Endodermal cell (in vitro differentiated cells): Measurements from ENCODE around the gene LARP4B. TPM values are rescaled to one million over a fixed set of nuclear protein-coding genes. Genes with fewer than 3 reads are reported as not detected.

Experiments
- DNase-seq: peaks from one replicate; pipeline ENCODE4 v3.0.0-alpha.2; 2017
- H3K27ac ChIP-seq: 2 replicates; pipeline ENCODE4 v1.5.1; 2013; ENCODE audit warnings: mild to moderate bottlenecking, low read depth, low read length, moderate library complexity
- H3K27me3 ChIP-seq: 2 replicates; pipeline ENCODE4 v1.6.1; 2013; ENCODE audit warnings: mild to moderate bottlenecking, low read length, moderate library complexity; ENCODE audit not compliant: insufficient read depth, control insufficient read depth, poor library complexity, severe bottlenecking
- H3K36me3 ChIP-seq: 2 replicates; pipeline ENCODE4 v1.7.0; 2013; ENCODE audit warnings: mild to moderate bottlenecking, low read length, moderate library complexity; ENCODE audit not compliant: control insufficient read depth, insufficient read depth
- H3K4me1 ChIP-seq: one replicate; pipeline ENCODE4 v1.7.0; 2013; ENCODE audit warnings: low read length; ENCODE audit not compliant: control insufficient read depth, insufficient read depth
- H3K4me3 ChIP-seq: 2 replicates; pipeline ENCODE4 v1.5.1; 2013; ENCODE audit warnings: mild to moderate bottlenecking, low read length, moderate library complexity
- H3K9ac ChIP-seq: 2 replicates; pipeline ENCODE4 v1.6.1; 2013; ENCODE audit warnings: mild to moderate bottlenecking, low read length, moderate library complexity; ENCODE audit not compliant: poor library complexity, severe bottlenecking; ENCODE audit errors: extremely low read depth
- H3K9me3 ChIP-seq: 2 replicates; pipeline ENCODE4 v1.6.1; 2013; ENCODE audit warnings: mild to moderate bottlenecking, low read length, moderate library complexity; ENCODE audit not compliant: control insufficient read depth
- H3K27ac Mint-ChIP-seq: 2 replicates; pipeline ENCODE4 v1.8.0; 2020; ENCODE audit warnings: mixed read lengths
- H3K27me3 Mint-ChIP-seq: 2 replicates; pipeline ENCODE4 v1.8.0; 2021; ENCODE audit warnings: mild to moderate bottlenecking, mixed read lengths; ENCODE audit not compliant: insufficient read depth
- H3K36me3 Mint-ChIP-seq: 2 replicates; pipeline ENCODE4 v1.8.0; 2020; ENCODE audit warnings: low read depth, mixed read lengths
- H3K4me1 Mint-ChIP-seq: 2 replicates; pipeline ENCODE4 v1.8.0; 2020; ENCODE audit warnings: mixed read lengths
- H3K4me3 Mint-ChIP-seq: 2 replicates; pipeline ENCODE4 v1.8.0; 2020; ENCODE audit warnings: mild to moderate bottlenecking, moderate library complexity, mixed read lengths
- H3K9me3 Mint-ChIP-seq: 2 replicates; pipeline ENCODE4 v1.8.0; 2020; ENCODE audit warnings: mild to moderate bottlenecking, mixed read lengths
- CTCF ChIP-seq: fragments of 200-600 bp; sonication (generic); conservative IDR thresholded peaks from 2 replicates; pipeline ENCODE4 v1.5.0; 2021; ENCODE audit warnings: antibody characterized with exemption, mild to moderate bottlenecking
- WGBS, 2 experiments: methylation state at CpG; one replicate each; pipeline versions ENCODE4 v1.1.5 to v1.1.7; 2013; ENCODE audit warnings: missing lambda C conversion rate in 2 of 2, mixed read lengths in 1 of 2; ENCODE audit not compliant: insufficient coverage in 1 of 2, insufficient read length in 1 of 2; 5-methylcytosine and 5-hydroxymethylcytosine counted together
- total RNA-seq, 2 donors: library from RNA; stranded (reverse); fragmentation: NEBNext Ultra II Directional in 1 of 2; extraction: Animal tissue kit (Norgen Biotek cat#: 25700) in 1 of 2; gene quantifications; 2 replicates in 1 of 2; 3 replicates in 1 of 2; pipeline ENCODE4 v1.2.1, GENCODE V29; 2021

The LARP4B gene
- total RNA-seq, 2 donors from 2014 or later: 94.1 to 94.3 TPM

- Histone ChIP-seq H3K27ac (no peak overlapping the region), H3K9me3 (peaks cover 6% of the 10 kb centered on the region), H3K36me3 (peaks cover 36% of the 10 kb centered on the region), H3K9ac (no peak overlapping the region), H3K4me1 (no peaks in the 10 kb centered on the region), H3K4me3 (no peak overlapping the region), H3K27me3 (no peaks in the 10 kb centered on the region)
- Mint-ChIP-seq H3K9me3 (peaks cover 14% of the 10 kb centered on the region), H3K4me1 (no peaks in the 10 kb centered on the region), H3K27ac (peak overlapping the region; percentile 39), H3K4me3 (no peak overlapping the region), H3K36me3 (peaks cover 44% of the 10 kb centered on the region), H3K27me3 (no peaks in the 10 kb centered on the region)
- 92 to 95% methylated on average over 17 to 20 of the region's 20 CpGs for WGBS, 2 experiments
- DNase-seq: peak; percentile 48
- TF ChIP-seq CTCF: no peak
Observed at GRCh38 chr10:804191-804781, 127.2 kb downstream of the LARP4B start.

GRCh38 chr10:803041-803741, 128.3 kb downstream of the LARP4B start:
- Mint-ChIP-seq H3K4me1 (no peaks in the 10 kb centered on the region), H3K9me3 (peaks cover 25% of the 10 kb centered on the region), H3K27ac (no peak overlapping the region), H3K4me3 (no peak overlapping the region), H3K27me3 (no peaks in the 10 kb centered on the region), H3K36me3 (peaks cover 45% of the 10 kb centered on the region)
- WGBS, 2 experiments: 92 to 96% methylated on average over 12 to 25 of the region's 25 CpGs
- Histone ChIP-seq H3K9me3 (peaks cover 17% of the 10 kb centered on the region), H3K27ac (no peak overlapping the region), H3K27me3 (no peaks in the 10 kb centered on the region), H3K36me3 (peaks cover 30% of the 10 kb centered on the region), H3K4me3 (no peak overlapping the region), H3K4me1 (no peaks in the 10 kb centered on the region), H3K9ac (no peak overlapping the region)
- TF ChIP-seq CTCF: no peak
- DNase-seq: peak; percentile 54

- H3K27ac Mint-ChIP-seq: no peak overlapping the region
- TF ChIP-seq CTCF: no peak
- H3K4me1 ChIP-seq: no peaks in the 10 kb centered on the region
- H3K4me3 Mint-ChIP-seq: no peak overlapping the region
- 90% methylated on average over 9 of the region's 9 CpGs; no CpG with 5 or more reads in 1 of the 2 experiments for WGBS, 2 experiments
- peaks cover 24% of the 10 kb centered on the region for H3K9me3 ChIP-seq
- H3K36me3 Mint-ChIP-seq: peaks cover 45% of the 10 kb centered on the region
- H3K9me3 Mint-ChIP-seq: peaks cover 32% of the 10 kb centered on the region
- H3K4me1 Mint-ChIP-seq: no peaks in the 10 kb centered on the region
- DNase-seq: peak; percentile 44
- H3K4me3 ChIP-seq: no peak overlapping the region
- H3K27ac ChIP-seq: no peak overlapping the region
- H3K36me3 ChIP-seq: peaks cover 23% of the 10 kb centered on the region
- no peaks in the 10 kb centered on the region for H3K27me3 ChIP-seq
- no peaks in the 10 kb centered on the region for H3K27me3 Mint-ChIP-seq
- H3K9ac ChIP-seq: no peak overlapping the region
Observed at GRCh38 chr10:802506-802905, 129.0 kb downstream of the LARP4B start.
